ENCODE results near the gene OGDHL. TPM values are rescaled to one million over a fixed set of nuclear protein-coding genes. Genes with fewer than 3 reads are reported as not detected.
"Not testable (repeated sequence)": the region's sequence is repeated elsewhere in the genome, so short reads cannot be mapped to it uniquely, and the experiment has no call there.

The OGDHL gene
- 2.4 and 2.8 TPM in 2 replicates for total RNA-seq (2014; rRNA removed; shearing (Covaris generic))

DNA sequence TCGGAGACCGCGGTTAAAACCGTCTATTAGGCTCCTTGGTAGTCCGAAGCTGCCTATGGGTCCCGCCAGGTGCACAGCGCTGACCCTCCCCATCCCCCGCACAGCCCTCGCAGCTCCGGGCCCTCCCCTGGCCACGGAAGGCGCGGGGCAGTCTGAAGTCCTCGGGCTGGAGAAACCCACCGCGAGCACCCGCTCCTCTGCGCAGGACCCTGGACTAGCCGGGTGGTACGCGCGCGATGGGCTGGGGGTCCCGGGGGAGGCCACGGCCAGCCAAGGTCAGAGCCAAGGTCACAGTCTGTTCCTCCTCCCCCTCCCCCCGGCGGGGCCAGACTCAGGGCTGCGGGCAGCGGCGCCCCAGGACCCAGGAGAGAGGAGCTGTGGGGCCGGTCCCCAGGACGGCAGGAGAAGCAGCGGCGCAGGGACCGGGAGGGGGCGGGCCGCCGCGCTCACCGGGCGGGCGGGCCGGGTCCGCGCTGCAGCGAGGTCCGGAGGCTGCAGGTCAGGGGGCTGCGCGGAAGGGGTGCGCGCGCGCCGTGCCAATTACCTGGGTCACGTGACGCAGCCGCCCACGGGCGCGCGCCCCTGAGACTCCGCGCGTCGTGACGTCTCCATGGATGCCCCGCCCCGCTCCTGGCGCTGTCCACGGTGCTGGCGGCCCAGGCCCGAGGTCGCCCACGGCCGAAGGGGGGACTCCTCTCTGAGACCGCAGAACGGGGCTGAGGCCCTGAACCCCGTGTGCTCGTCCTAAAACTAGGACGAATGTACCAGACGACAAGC lies at the start of gene OGDHL:
Gene OGDHL, minus strand, starts transcription at position 535 of the 777 bp plus-strand sequence. CDS start 3,731 bp downstream, outside the sequence.
- no peaks in the 10 kb centered on the region for H3K27me3 ChIP-seq
- H3K36me3 ChIP-seq, result no peaks in the 10 kb centered on the region
- H3K4me1 ChIP-seq, result no peaks in the 10 kb centered on the region
- peak within 1 kb of the TSS; percentile 71 for H3K4me3 ChIP-seq
- H3K9me3 ChIP-seq (replicated peaks), result no peaks in the 10 kb centered on the region
- peak; percentile 77 to 81 for DNase-seq
- H3K27ac ChIP-seq, result peak within 1 kb of the TSS; percentile 45; the same call in 1 of the 2 replicates

DNA sequence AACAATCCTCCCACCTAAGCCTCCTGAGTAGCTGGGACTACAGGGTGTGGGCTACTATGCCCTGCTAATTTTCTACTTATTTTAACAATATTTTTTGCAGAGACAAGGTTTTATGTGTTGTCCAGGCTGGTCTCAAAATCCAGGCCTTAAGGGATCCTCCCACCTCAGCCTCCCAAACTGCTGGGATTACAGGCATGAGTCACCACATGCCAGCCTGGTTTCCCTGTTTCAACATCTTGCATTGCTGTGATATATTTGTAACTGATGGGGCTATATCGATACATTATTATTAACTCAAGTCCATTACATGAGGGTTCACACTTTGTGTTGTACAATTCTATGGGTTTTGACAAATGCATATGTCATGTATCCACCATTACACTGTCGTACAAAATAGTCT lies 41.9 kb upstream of the OGDHL start:
- H3K36me3 ChIP-seq, result no peaks in the 10 kb centered on the region
- no peak overlapping the region for H3K4me3 ChIP-seq
- no peaks in the 10 kb centered on the region for H3K9me3 ChIP-seq (replicated peaks)
- no peak for DNase-seq
- H3K4me1 ChIP-seq, result no peaks in the 10 kb centered on the region
- H3K27me3 ChIP-seq, result no peaks in the 10 kb centered on the region
- no peak overlapping the region for H3K27ac ChIP-seq

- no peak for DNase-seq
- no peaks in the 10 kb centered on the region for H3K36me3 ChIP-seq
- no peaks in the 10 kb centered on the region for H3K4me1 ChIP-seq
- H3K27me3 ChIP-seq, result no peaks in the 10 kb centered on the region
- no peak overlapping the region for H3K27ac ChIP-seq
- H3K9me3 ChIP-seq (replicated peaks), result no peaks in the 10 kb centered on the region
- no peak overlapping the region for H3K4me3 ChIP-seq
Measured at GRCh38 chr10:49798275-49798674, 36.2 kb upstream of the OGDHL start.

DNA sequence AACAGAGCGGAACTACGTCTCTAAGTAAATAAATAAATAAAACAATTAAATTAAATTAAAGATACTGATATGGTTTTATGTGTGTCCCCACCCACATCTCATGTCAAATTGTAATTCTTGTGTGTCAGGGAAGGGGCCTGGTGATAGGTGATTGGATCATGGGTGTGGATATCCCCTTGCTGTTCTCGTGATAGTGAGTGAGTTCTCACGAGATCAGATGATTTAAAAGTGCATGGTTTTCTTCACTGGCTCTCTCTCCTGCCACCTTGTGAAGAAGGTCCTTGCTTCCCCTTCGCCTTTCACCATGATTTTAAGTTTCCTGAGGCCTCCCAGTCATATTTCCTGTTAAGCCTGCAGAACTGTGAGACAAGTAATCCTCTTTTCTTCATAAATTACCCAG lies 29.0 kb upstream of the OGDHL start:
- Histone ChIP-seq H3K27me3 (no peaks in the 10 kb centered on the region), H3K27ac (no peak overlapping the region), H3K9me3 (replicated peaks) (no peaks in the 10 kb centered on the region), H3K4me1 (no peaks in the 10 kb centered on the region), H3K4me3 (no peak overlapping the region), H3K36me3 (no peaks in the 10 kb centered on the region)
- no peak for DNase-seq

DNA sequence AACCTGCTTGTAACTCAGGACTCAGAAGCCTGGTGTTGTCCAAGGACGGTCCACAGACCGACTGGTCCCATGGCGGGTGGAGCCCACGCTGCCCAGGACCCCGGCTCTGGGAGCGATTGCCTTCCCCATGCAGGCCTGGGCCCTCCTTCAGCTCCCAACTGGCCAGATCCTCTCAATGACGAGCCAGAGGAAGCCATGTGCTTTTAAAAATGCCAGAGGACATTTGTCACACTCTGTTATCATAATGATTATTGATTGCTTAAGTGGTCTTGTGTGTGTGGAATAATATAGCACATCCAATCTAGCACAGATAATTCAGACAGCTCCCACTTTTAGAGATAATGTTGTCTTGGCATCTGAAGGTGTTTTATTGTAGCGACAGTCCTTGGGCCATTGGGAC lies 22.6 kb upstream of the OGDHL start:
- DNase-seq, result no peak
- Histone ChIP-seq H3K36me3 (no peaks in the 10 kb centered on the region), H3K4me1 (no peaks in the 10 kb centered on the region), H3K9me3 (replicated peaks) (no peaks in the 10 kb centered on the region), H3K27ac (no peak overlapping the region), H3K4me3 (no peak overlapping the region), H3K27me3 (no peaks in the 10 kb centered on the region)

DNA sequence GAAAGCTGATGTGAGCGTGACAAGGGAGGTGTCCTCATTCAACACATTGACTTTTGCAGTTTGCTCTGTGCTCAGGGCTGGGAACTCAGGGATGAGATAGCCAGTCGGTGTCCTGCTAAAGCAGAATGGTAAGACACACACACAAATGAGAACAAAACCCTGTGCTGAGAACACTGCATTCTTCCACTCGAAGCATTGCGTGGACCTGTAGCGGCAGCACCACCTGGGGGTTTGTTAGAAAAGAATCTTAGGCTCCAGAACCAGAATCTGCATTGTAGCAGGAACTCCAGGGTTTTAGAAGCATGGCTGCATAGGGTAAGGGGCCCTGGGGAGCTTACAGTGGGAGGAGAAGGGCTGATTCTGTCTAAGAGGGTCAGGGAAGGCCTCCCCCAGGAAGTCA lies 21.5 kb upstream of the OGDHL start:
- no peak overlapping the region for H3K4me3 ChIP-seq
- H3K9me3 ChIP-seq (replicated peaks), result no peaks in the 10 kb centered on the region
- no peak for DNase-seq
- no peak overlapping the region for H3K27ac ChIP-seq
- H3K36me3 ChIP-seq, result no peaks in the 10 kb centered on the region
- H3K4me1 ChIP-seq, result no peaks in the 10 kb centered on the region
- H3K27me3 ChIP-seq, result no peaks in the 10 kb centered on the region

GRCh38 chr10:49781247-49781646 lies 19.1 kb upstream of the OGDHL start:
- H3K27me3 ChIP-seq, result no peaks in the 10 kb centered on the region
- no peak overlapping the region for H3K4me3 ChIP-seq
- no peak for DNase-seq
- H3K27ac ChIP-seq, result no peak overlapping the region
- no peaks in the 10 kb centered on the region for H3K9me3 ChIP-seq (replicated peaks)
- no peaks in the 10 kb centered on the region for H3K36me3 ChIP-seq
- no peaks in the 10 kb centered on the region for H3K4me1 ChIP-seq

- no peaks in the 10 kb centered on the region for H3K4me1 ChIP-seq
- no peaks in the 10 kb centered on the region for H3K27me3 ChIP-seq
- no peak overlapping the region for H3K27ac ChIP-seq
- H3K36me3 ChIP-seq, result no peaks in the 10 kb centered on the region
- no peak for DNase-seq
- no peaks in the 10 kb centered on the region for H3K9me3 ChIP-seq (replicated peaks)
- H3K4me3 ChIP-seq, result no peak overlapping the region
Measured at GRCh38 chr10:49778197-49778596, 16.1 kb upstream of the OGDHL start.

DNA sequence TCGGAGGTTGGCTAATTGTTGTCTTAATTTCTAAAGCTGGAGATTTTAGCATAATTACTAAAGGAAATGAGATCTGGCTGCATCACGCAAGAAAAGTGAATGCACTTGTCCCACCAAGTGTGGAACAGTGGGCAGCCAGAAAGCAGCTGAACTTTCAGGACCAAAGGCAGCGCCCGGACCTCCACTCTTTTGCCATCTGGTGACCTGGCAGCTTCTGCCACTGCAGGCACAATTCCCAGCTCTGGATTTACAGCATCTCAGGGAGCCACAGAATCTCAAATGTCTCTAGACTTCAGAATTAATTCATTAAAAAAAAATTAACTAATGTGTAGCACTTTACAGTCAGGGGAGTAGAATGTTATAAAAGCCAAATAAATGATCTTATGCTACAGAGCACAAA lies 14.7 kb upstream of the OGDHL start:
- no peaks in the 10 kb centered on the region for H3K4me1 ChIP-seq
- H3K4me3 ChIP-seq, result no peak overlapping the region
- no peak overlapping the region for H3K27ac ChIP-seq
- H3K27me3 ChIP-seq, result no peaks in the 10 kb centered on the region
- no peaks in the 10 kb centered on the region for H3K36me3 ChIP-seq
- no peak for DNase-seq
- no peaks in the 10 kb centered on the region for H3K9me3 ChIP-seq (replicated peaks)

DNA sequence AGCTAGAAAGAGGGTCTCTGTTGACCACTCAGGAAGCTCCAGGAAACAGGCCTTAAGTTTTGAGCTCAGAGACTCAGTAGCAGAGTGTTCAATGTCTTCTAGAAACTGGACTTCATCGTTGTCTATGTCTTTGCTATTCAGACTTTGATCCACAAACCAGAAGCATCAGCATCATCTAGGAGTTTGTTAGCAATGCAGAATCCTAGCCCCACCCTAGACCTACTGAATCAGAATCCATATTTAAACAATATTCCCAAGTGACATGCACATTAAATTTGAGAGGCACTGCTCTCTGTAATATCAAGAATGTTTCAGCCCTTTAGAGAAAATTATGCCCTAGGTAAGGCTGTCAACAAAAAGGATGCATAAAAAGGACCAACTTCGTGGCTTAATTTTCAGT lies 12.9 kb upstream of the OGDHL start:
- no peak overlapping the region for H3K27ac ChIP-seq
- no peak for DNase-seq
- H3K9me3 ChIP-seq (replicated peaks), result no peaks in the 10 kb centered on the region
- H3K4me3 ChIP-seq, result no peak overlapping the region
- no peaks in the 10 kb centered on the region for H3K4me1 ChIP-seq
- H3K27me3 ChIP-seq, result no peaks in the 10 kb centered on the region
- H3K36me3 ChIP-seq, result no peaks in the 10 kb centered on the region

DNA sequence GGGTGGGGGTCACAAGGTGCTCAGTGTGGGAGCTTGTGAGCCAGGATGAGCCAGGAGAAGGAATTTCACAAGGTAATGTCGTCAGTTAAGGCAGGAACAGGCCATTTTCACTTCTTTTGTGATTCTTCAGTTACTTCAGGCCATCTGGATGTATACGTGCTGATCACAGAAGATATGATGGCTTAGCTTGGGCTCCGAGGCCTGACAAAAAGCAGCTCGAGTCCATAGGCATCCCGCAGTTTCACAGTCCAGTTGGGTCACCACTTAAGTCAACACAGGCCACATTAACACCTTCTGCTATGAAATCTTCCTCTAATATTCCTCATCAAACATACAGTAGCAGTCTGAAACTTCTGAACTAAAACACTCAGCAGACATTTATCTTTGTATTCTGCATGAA lies 10.8 kb upstream of the OGDHL start:
- not testable (repeated sequence) for H3K27ac ChIP-seq; H3K4me3 ChIP-seq; H3K36me3 ChIP-seq; H3K27me3 ChIP-seq; DNase-seq; H3K9me3 ChIP-seq (replicated peaks); H3K4me1 ChIP-seq

- not testable (repeated sequence) for H3K27ac ChIP-seq
Measured at GRCh38 chr10:49771046-49771445, 8.9 kb upstream of the OGDHL start.

GRCh38 chr10:49769692-49770091 lies 7.6 kb upstream of the OGDHL start:
- no peak overlapping the region for H3K27ac ChIP-seq
- H3K4me1 ChIP-seq, result no peaks in the 10 kb centered on the region
- H3K4me3 ChIP-seq, result no peak overlapping the region
- no peak for DNase-seq
- no peaks in the 10 kb centered on the region for H3K27me3 ChIP-seq
- no peaks in the 10 kb centered on the region for H3K36me3 ChIP-seq
- no peaks in the 10 kb centered on the region for H3K9me3 ChIP-seq (replicated peaks)

More at GRCh38 chr10:49771046-49771445, 8.9 kb upstream of the OGDHL start:
- H3K4me1 ChIP-seq; H3K4me3 ChIP-seq; H3K9me3 ChIP-seq (replicated peaks); H3K27me3 ChIP-seq; DNase-seq; H3K36me3 ChIP-seq: not testable (repeated sequence)

GRCh38 chr10:49768731-49769130 lies 6.6 kb upstream of the OGDHL start:
- Histone ChIP-seq H3K4me1 (no peaks in the 10 kb centered on the region), H3K4me3 (no peak overlapping the region), H3K27me3 (no peaks in the 10 kb centered on the region), H3K27ac (no peak overlapping the region), H3K9me3 (replicated peaks) (no peaks in the 10 kb centered on the region), H3K36me3 (no peaks in the 10 kb centered on the region)
- DNase-seq, result no peak

DNA sequence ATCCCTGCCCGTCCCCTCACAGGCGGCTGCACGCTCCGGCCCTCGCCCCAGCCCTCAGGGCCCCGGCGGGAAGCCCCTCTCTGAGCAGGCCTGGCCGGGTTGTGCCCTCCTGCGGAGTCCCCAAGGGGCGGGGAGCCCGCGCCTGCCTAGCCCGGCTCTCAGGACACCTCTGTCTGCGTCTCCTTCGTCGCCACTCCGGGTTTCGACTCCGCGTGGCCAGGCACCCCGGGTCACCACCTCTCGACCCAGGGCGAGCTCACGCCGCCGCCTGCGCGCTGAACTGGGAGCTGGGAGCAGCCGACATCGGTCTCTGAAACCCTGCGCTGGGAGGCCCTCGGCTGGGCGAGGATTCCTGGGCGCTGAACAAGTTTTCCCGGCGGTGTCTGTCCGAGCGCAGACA lies 6.2 kb upstream of the OGDHL start:
- Histone ChIP-seq H3K27ac (no peak overlapping the region), H3K27me3 (no peaks in the 10 kb centered on the region), H3K36me3 (no peaks in the 10 kb centered on the region), H3K4me3 (no peak overlapping the region), H3K9me3 (replicated peaks) (no peaks in the 10 kb centered on the region), H3K4me1 (no peaks in the 10 kb centered on the region)
- DNase-seq, result no peak

DNA sequence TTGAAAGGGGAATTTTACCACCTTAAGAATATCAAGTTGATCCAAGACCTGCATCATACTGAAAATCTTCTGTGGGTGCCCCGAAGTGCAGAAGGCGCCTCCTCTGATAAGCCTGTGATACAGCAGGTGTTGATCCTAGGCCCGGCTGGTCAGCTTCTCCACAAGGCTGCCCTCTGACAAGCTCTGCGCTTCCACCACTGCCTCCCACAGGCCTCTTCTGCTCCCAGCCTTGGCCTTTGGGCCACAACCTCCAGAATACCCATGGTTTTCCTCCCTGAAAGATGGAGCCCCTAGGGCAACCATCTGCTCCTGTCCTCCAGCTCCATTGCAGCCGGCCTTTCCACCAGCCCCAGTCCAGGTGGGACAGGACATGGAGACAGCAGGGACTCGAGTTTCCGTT lies 5.6 kb upstream of the OGDHL start:
- no peak for DNase-seq
- no peak overlapping the region for H3K27ac ChIP-seq
- no peak overlapping the region for H3K4me3 ChIP-seq
- H3K9me3 ChIP-seq (replicated peaks), result no peaks in the 10 kb centered on the region
- H3K36me3 ChIP-seq, result no peaks in the 10 kb centered on the region
- H3K4me1 ChIP-seq, result no peaks in the 10 kb centered on the region
- no peaks in the 10 kb centered on the region for H3K27me3 ChIP-seq

Measured in SJCRH30 (cell line).